ENCODE measurements around the gene TRAK1.

- TF ChIP-seq POLR2A (IDR thresholded peaks at IDR 0.05; ENCODE audit: low read length): no peak
- TF ChIP-seq GATA1 (IDR thresholded peaks at IDR 0.05; ENCODE audit: low read depth, low read length): no peak
Measured at GRCh38 chr3:42094128-42094527, 3.0 kb downstream of the TRAK1 start.
